Prostate gland (tissue), 2 donors: ENCODE data around the gene SYTL1.

Experiments used
- CTCF ChIP-seq, 4 experiments: fragments of 200-600 bp in 2 of 4; fragments of 450-650 bp in 2 of 4; sonication (generic) in 2 of 4; IDR thresholded peaks; 1 replicate in 3 of 4; 2 replicates in 1 of 4; pipeline ENCODE4 v1.5.1; 2016 to 2019; ENCODE audit warnings: antibody characterized with exemption in 4 of 4, mild to moderate bottlenecking in 2 of 4, moderate library complexity in 2 of 4
- POLR2A ChIP-seq: fragments of 450-650 bp; IDR thresholded peaks from one replicate; pipeline ENCODE4 v1.6.1; 2016; ENCODE audit warnings: antibody characterized with exemption, mild to moderate bottlenecking
- POLR2AphosphoS5 ChIP-seq: sonication (generic); formaldehyde crosslinking; IDR thresholded peaks from one replicate; pipeline ENCODE4 v1.6.1; 2017; ENCODE audit warnings: antibody characterized with exemption

DNA sequence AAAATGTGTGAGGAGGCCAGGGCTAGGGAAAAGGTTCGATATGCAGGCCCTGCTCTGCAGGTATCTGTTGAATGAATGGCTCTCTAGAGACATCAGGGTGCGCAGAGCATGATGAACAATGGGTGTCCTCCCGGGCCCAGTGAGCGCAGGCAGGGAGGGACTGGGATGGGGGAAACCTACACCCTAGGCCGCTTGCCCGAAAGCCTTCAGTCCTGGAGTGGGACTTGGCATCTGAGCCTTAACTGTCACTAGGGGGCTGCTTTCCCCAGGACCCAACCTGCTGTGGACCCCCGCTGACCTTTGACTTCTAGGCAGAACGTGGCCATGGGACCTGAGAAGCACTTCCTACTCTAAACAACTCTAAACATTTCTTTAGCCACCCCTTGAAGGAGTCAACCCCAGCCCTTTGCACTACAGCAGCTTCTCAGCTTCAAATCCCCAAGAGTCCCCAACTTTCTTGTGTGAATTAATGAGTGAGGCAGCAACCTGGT, 25.4 kb downstream of the SYTL1 start:
- TF ChIP-seq CTCF (IDR thresholded peaks at IDR 0.05), result no peak
- no peak for TF ChIP-seq POLR2A
- TF ChIP-seq POLR2AphosphoS5, result no peak
